Measurements from ENCODE around the gene HID1.

GRCh38 chr17:74930535-74931036, 42.0 kb downstream of the HID1 start:
- TF ChIP-seq USF2 (IDR thresholded peaks at IDR 0.05; ENCODE audit: low read depth, low read length) (no peak), RAD21 (IDR thresholded peaks at IDR 0.05; ENCODE audit: low read length) (no peak), CTCF (conservative IDR thresholded peaks at IDR 0.05; ENCODE audit: low read depth, low read length) (no peak), POLR2A (IDR thresholded peaks at IDR 0.05; ENCODE audit: low read depth, low read length) (no peak), NFE2L2 (IDR thresholded peaks at IDR 0.05; ENCODE audit: low read depth, low read length) (no peak), MXI1 (IDR thresholded peaks at IDR 0.05; ENCODE audit: borderline replicate concordance, low read depth, low read length) (no peak), RCOR1 (IDR thresholded peaks at IDR 0.05; ENCODE audit: insufficient replicate concordance, low read length) (no peak), RFX5 (IDR thresholded peaks at IDR 0.05; ENCODE audit: low read depth, low read length) (no peak), CHD1 (IDR thresholded peaks at IDR 0.05; ENCODE audit: low read depth, low read length) (no peak), CEBPB (IDR thresholded peaks at IDR 0.05; ENCODE audit: low read depth, low read length) (no peak), MAFK (IDR thresholded peaks at IDR 0.05; ENCODE audit: low read depth, low read length) (no peak), BHLHE40 (IDR thresholded peaks at IDR 0.05; ENCODE audit: low read depth, low read length) (no peak), SMC3 (IDR thresholded peaks at IDR 0.05; ENCODE audit: low read depth, low read length) (no peak)
